ENCODE results near the gene NR4A1. TPM values are rescaled to one million over a fixed set of nuclear protein-coding genes. Genes with fewer than 3 reads are reported as not detected.

Gene NR4A1
- total RNA-seq, 1 donor from 2014 or later: 2.0 TPM

Other genes with a start within 250 kb of the NR4A1 start
- gene FIGNL2, start 202.7 kb upstream of the NR4A1 start, total RNA-seq: 0.16 TPM
- not detected for gene ANKRD33, start 163.3 kb upstream of the NR4A1 start, total RNA-seq
- 4.9 TPM for gene ACVRL1, start 143.9 kb upstream of the NR4A1 start, total RNA-seq
- 19.2 TPM for gene ACVR1B, start 99.7 kb upstream of the NR4A1 start, total RNA-seq
- gene TAMALIN, start 44.5 kb upstream of the NR4A1 start, total RNA-seq: 3.9 TPM
- gene ATG101, start 18.5 kb downstream of the NR4A1 start, total RNA-seq: 35.2 TPM
- not detected for gene SMIM41, start 28.3 kb downstream of the NR4A1 start, total RNA-seq
- gene KRT80, start 140.6 kb downstream of the NR4A1 start, total RNA-seq: 17.9 TPM
- gene KRT7, start 181.8 kb downstream of the NR4A1 start, total RNA-seq: 113 TPM
- gene KRT86, start 223.2 kb downstream of the NR4A1 start, total RNA-seq: not detected
- not detected for gene KRT81, start 240.1 kb downstream of the NR4A1 start, total RNA-seq

Data from esophagus mucosa (tissue), 1 donor.